ENCODE results near the gene JUND. TPM values are rescaled to one million over a fixed set of nuclear protein-coding genes. Genes with fewer than 3 reads are reported as not detected.

JUND gene
- total and polyA plus RNA-seq, 8 donors: 78.6 to 1,659 (median 323) TPM

DNA sequence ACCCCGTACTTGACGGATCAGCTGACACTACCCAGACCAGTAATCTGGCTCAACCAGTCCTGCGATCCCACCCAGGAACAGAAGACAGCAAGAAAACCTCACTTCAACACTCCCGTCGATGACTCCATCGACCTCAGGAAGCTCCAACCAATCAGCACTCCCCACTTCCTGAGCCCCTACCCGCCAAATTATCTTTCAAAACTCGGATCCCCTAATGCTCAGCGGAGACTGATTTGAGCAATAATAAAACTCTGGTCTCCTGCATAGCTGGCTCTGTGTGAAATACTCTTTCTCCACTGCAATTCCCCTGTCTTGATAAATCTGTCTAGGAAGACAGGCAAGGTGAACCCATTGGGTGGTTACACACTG, 40.3 kb upstream of the JUND start:
- 16 to 23% (median 22%) methylated on average over 9 of the region's 9 CpGs for WGBS, 5 donors
- peak overlapping the region in 3 of 4 donors; percentile 60 to 83 (median 67) for H3K4me3 ChIP-seq
- no peaks in the 10 kb centered on the region for H3K36me3 ChIP-seq
- no peaks in the 10 kb centered on the region for H3K27me3 ChIP-seq
- peaks cover 61 to 72% (median 67%) of the 10 kb centered on the region in 4 donors for H3K4me1 ChIP-seq
- H3K9me3 ChIP-seq: no peaks in the 10 kb centered on the region
- TF ChIP-seq, protein P1, sequence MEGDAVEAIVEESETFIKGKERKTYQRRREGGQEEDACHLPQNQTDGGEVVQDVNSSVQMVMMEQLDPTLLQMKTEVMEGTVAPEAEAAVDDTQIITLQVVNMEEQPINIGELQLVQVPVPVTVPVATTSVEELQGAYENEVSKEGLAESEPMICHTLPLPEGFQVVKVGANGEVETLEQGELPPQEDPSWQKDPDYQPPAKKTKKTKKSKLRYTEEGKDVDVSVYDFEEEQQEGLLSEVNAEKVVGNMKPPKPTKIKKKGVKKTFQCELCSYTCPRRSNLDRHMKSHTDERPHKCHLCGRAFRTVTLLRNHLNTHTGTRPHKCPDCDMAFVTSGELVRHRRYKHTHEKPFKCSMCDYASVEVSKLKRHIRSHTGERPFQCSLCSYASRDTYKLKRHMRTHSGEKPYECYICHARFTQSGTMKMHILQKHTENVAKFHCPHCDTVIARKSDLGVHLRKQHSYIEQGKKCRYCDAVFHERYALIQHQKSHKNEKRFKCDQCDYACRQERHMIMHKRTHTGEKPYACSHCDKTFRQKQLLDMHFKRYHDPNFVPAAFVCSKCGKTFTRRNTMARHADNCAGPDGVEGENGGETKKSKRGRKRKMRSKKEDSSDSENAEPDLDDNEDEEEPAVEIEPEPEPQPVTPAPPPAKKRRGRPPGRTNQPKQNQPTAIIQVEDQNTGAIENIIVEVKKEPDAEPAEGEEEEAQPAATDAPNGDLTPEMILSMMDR (IDR thresholded peaks at IDR 0.05): no peak
- TF ChIP-seq EP300 (IDR thresholded peaks at IDR 0.05) (no peak), POLR2AphosphoS5 (IDR thresholded peaks at IDR 0.05) (no peak), POLR2A (IDR thresholded peaks at IDR 0.05) (no peak)
- peak in 1 of 2 donors; percentile 61 for DNase-seq
- peak overlapping the region; percentile 90 to 95 (median 94) for H3K27ac ChIP-seq
- intact Hi-C loops (cut with DNase I; ENCODE audit: low total_unique reads): no loop called here

DNA sequence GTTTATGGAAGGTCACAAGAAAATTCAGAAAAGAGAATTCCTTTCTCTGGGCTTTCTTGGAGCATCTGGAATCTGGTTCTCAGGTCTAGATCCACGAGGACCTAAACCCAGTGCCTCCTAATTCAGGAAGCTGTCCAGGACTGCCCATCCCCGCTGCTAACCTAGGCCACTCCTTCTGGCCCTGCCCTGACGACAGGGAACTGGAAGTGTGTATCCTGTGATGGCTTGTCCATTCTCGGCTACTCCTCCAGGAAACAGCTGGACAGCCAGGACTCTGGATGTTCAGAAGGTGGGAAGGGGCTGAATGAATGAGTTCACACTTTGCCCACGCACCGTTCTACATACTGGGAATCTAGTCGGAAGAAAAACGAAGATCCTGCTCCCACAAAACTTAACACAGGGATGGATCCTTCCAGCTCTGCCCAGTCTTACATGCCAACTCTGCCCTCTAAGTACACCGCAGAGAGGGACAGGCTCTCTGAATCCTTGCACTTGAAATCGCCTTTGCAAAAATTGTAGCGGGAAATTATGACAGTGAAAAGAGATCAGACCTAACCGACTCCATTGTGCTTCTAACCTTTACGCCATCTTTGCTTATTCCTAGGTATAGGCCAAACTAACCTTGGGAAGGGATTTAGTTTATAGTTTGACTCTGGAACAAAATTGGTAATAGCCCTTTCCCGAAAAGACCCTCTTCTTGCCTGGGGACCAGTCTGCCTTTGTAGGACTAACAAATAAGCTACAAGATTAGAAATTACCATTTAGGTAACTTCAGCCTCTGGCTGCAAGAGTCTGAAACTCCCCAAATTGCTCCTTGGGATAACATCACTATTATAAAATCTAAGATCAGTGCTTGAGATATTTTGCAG, 39.7 kb upstream of the JUND start:
- WGBS, 5 donors: 61 to 67% (median 64%) methylated on average over 14 of the region's 14 CpGs
- DNase-seq: peak; percentile 62 to 71
- Histone ChIP-seq H3K4me1 (peaks cover 61 to 77% (median 69%) of the 10 kb centered on the region in 4 donors), H3K27ac (peak overlapping the region; percentile 90 to 95 (median 94)), H3K36me3 (no peaks in the 10 kb centered on the region), H3K9me3 (no peaks in the 10 kb centered on the region), H3K4me3 (no peak overlapping the region), H3K27me3 (no peaks in the 10 kb centered on the region)
- TF ChIP-seq POLR2A (IDR thresholded peaks at IDR 0.05) (no peak), EP300 (IDR thresholded peaks at IDR 0.05) (no peak), POLR2AphosphoS5 (IDR thresholded peaks at IDR 0.05) (peak in 2 of 3 donors; percentile 46 to 68)
- TF ChIP-seq, protein P1 (IDR thresholded peaks at IDR 0.05): no peak
- intact Hi-C loops (cut with DNase I; ENCODE audit: low total_unique reads): no loop called here

DNA sequence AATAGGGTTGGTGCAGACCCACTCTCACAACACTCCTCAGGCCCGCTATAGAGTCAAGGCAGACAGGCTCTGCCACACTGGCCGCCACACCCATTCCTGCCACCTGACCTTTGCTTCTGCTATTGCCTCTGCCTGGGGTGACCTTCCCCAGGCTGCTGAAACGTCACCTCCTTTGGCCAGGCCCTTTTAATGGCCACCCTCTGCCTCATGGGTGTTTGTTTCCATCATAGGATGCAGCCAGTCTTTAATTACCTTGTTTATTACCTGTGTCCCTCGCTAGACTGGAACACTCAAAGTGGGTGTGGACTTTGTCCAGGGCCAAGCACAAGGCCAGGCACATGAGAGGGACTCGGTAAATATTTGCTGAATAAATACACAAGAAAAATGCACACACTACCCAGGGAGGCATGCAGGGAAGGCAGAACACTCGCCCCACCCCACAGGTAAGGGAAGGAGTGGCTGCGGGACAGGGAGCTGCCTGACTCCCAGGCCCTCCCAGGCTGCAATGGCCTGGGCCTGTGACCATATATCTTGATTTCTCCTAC, 38.2 kb upstream of the JUND start:
- Histone ChIP-seq H3K36me3 (peaks cover 0 to 10% (median 2%) of the 10 kb centered on the region in 4 donors), H3K4me3 (no peak overlapping the region), H3K27me3 (no peaks in the 10 kb centered on the region), H3K4me1 (peaks cover 61 to 77% (median 69%) of the 10 kb centered on the region in 4 donors), H3K27ac (peak overlapping the region; percentile 50 to 95 (median 94)), H3K9me3 (no peaks in the 10 kb centered on the region)
- intact Hi-C loops (cut with DNase I; ENCODE audit: low total_unique reads): no loop called here
- DNase-seq: peak; percentile 76 to 77
- TF ChIP-seq POLR2AphosphoS5 (IDR thresholded peaks at IDR 0.05): peak in 2 of 3 donors; percentile 43 to 65
- TF ChIP-seq, protein P1 (IDR thresholded peaks at IDR 0.05): no peak
- no peak for TF ChIP-seq POLR2A (IDR thresholded peaks at IDR 0.05)
- 37 to 60% (median 42%) methylated on average over 7 of the region's 7 CpGs for WGBS, 5 donors

DNA sequence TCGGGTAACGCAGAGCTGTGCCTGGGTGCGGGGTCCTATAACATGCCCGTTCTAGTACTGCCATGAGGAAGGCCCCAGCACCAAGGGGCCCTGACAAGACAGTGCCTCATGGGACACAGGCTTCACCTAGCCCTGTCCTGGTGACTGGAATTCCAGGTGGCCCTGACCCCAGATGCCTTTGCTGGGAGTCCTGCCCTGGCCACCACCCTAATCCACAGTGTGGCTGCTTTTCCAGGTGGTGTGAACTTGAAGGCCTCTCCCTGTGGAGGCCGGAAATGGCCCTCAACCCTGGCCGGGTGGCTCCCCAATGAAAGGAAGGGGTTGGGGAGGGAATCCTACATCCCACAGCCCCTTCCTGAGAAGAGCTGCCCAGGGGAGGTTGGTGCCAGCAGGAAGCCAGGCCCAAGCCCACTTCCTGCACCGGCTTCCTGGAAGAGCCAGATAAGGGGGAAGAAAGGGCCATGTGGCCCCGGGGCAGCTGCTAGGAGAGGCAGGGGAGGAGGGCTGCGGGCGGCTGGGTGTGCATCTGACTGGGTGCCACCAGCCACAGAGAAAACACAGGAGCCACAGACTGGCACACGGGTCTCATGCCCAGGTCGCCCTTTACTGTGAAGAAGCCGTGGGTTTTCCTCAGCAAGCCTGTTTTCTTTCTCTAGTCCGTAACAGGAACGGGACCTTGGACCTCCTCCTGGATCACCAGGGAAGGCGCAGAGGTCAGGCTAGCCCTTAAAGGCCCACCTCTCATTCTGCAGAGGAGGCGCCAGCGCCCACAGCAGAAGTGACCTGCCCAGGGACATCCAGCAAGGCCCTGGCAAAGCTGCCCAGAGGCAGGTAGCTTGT, 36.8 kb upstream of the JUND start:
- Histone ChIP-seq H3K36me3 (peaks cover 0 to 23% (median 16%) of the 10 kb centered on the region in 4 donors), H3K27me3 (no peaks in the 10 kb centered on the region), H3K4me1 (peaks cover 50 to 64% (median 58%) of the 10 kb centered on the region in 4 donors), H3K4me3 (peak overlapping the region in 1 of 4 donors; percentile 13), H3K27ac (peak overlapping the region; percentile 87 to 95 (median 94)), H3K9me3 (no peaks in the 10 kb centered on the region)
- no peak for TF ChIP-seq EP300 (IDR thresholded peaks at IDR 0.05)
- peak in 2 of 3 donors; percentile 21 to 68 for TF ChIP-seq POLR2AphosphoS5 (IDR thresholded peaks at IDR 0.05)
- intact Hi-C loops (cut with DNase I; ENCODE audit: low total_unique reads): no loop called here
- peak; percentile 60 to 76 for DNase-seq
- 30 to 47% (median 40%) methylated on average over 16 to 18 of the region's 18 CpGs for WGBS, 5 donors

Measured in stomach (tissue), 9 donors.